ENCODE results near the gene DNAJC5.
A peak's percentile ranks its signal among the peaks of the same experiment; 100 is the strongest.

DNAJC5 gene

DNA sequence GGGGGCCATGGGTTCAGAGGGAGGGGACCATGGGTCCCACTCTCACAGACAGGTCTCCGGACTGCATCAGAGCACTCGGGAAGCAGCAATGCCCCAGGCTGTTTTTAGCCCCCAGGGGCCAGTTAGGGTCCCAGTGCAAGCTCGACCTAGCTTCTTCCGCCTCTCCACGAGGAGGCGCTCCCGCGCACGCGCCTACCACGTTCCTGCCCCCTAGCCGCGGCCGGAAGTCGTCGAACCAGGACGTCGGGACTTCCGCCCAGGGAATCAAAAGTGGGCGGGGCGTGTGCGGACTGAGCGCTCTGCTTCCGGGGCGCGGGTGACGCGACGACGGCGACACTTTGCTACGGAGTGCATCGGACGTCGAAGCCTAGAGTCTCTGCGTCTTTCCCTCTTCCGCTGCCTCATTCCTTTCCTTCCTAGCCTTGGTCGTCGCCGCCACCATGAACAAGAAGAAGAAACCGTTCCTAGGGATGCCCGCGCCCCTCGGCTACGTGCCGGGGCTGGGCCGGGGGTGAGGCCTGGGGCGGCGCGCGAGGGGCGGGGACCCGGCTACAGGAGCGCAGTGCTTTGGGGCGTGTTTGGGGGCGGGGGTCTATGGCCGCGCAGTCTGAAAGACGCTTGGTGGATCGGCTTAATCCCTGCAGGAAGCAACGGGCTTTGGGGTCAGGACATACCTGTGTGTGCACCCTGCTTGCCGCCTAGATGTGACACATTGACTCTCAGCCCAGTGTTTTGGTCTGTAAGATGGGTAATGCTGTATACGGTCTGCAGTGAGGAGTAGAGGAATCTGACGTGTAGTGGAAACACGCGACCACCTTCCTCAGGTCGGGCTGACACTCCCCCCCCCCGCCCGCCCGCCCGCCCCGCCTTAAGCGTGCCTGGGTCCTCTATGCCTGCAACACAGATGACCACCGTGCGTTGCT lies 86.1 kb downstream of the DNAJC5 start, which contains the start of gene PRPF6:
PRPF6 (plus strand) TSS at position 327 of the 923 bp plus-strand sequence; CDS start at position 441, 114 bp downstream.
- peak; percentile 92 for DNase-seq (ENCODE audit: low read depth)

DNA sequence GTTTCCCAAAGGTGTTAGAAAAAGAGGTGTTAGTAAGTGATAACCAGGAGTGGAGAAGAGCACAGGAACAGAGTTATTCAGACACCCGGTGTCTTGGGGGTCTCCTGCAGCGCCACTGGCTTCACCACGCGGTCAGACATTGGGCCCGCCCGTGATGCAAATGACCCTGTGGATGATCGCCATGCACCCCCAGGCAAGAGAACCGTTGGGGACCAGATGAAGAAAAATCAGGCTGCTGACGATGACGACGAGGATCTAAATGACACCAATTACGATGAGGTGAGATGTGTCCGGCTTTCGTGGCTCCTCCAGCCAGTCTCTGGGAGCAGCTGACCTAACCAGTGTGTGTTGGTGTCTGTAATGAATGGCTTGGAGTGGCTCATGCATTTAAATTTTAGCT lies 88.0 kb downstream of the DNAJC5 start:
- no peak for DNase-seq (ENCODE audit: low read depth)
